GM18505 (cell line): Measurements from ENCODE around the gene CD99.
"Not testable (repeated sequence)": the region's sequence is repeated elsewhere in the genome, so short reads cannot be mapped to it uniquely, and the experiment has no call there.

Experiments
- ATAC-seq: cut with Tn5 transposase; IDR thresholded peaks from one replicate; pipeline ENCODE4 v1.9.1; 2021; ENCODE audit not compliant: unreplicated experiment
- POLR2A ChIP-seq: IDR thresholded peaks from 4 replicates; pipeline ENCODE4 v1.6.1; 2011; ENCODE audit warnings: borderline replicate concordance; ENCODE audit not compliant: insufficient read depth, insufficient read length; ENCODE audit errors: extremely low read depth

CD99 gene

GRCh38 chrX:2712890-2713840, 22.1 kb downstream of the CD99 start:
- no peak for ATAC-seq
- TF ChIP-seq POLR2A, result no peak

- ATAC-seq, result no peak
- no peak for TF ChIP-seq POLR2A
Measured at GRCh38 chrX:2714551-2714950, 23.5 kb downstream of the CD99 start.

- no peak for TF ChIP-seq POLR2A
- no peak for ATAC-seq
Measured at GRCh38 chrX:2715066-2715600, 24.0 kb downstream of the CD99 start.

- TF ChIP-seq POLR2A, result no peak
- ATAC-seq, result no peak
Measured at GRCh38 chrX:2717312-2717711, 26.2 kb downstream of the CD99 start.

GRCh38 chrX:2718821-2719220, 27.7 kb downstream of the CD99 start:
- no peak for ATAC-seq
- no peak for TF ChIP-seq POLR2A

- no peak for TF ChIP-seq POLR2A
- ATAC-seq, result no peak
Measured at GRCh38 chrX:2719774-2720447, 28.8 kb downstream of the CD99 start.

GRCh38 chrX:2723286-2723879, 32.3 kb downstream of the CD99 start:
- TF ChIP-seq POLR2A, result no peak
- ATAC-seq, result no peak

- ATAC-seq, result not testable (repeated sequence)
Measured at GRCh38 chrX:2727264-2727663, 36.2 kb downstream of the CD99 start.

GRCh38 chrX:2732076-2732475, 41.0 kb downstream of the CD99 start:
- no peak for ATAC-seq
- TF ChIP-seq POLR2A, result no peak

GRCh38 chrX:2732649-2733048, 41.6 kb downstream of the CD99 start:
- ATAC-seq, result no peak
- TF ChIP-seq POLR2A, result no peak

- TF ChIP-seq POLR2A, result no peak
- no peak for ATAC-seq
Measured at GRCh38 chrX:2733286-2733685, 42.2 kb downstream of the CD99 start.

- no peak for ATAC-seq
- no peak for TF ChIP-seq POLR2A
Measured at GRCh38 chrX:2735270-2735669, 44.2 kb downstream of the CD99 start.

- no peak for ATAC-seq
- no peak for TF ChIP-seq POLR2A
Measured at GRCh38 chrX:2740672-2741071, 49.6 kb downstream of the CD99 start.
